NCI-H2171 (cell line): ENCODE data around the gene COL23A1.

Source experiments
- DNase-seq: peaks from one replicate; lab custom pipeline; 2025; lab: John Stamatoyannopoulos, UW

Gene COL23A1

GRCh38 chr5:178421128-178421527 is 169.1 kb downstream of the COL23A1 start:
- DNase-seq = no peak

DNA sequence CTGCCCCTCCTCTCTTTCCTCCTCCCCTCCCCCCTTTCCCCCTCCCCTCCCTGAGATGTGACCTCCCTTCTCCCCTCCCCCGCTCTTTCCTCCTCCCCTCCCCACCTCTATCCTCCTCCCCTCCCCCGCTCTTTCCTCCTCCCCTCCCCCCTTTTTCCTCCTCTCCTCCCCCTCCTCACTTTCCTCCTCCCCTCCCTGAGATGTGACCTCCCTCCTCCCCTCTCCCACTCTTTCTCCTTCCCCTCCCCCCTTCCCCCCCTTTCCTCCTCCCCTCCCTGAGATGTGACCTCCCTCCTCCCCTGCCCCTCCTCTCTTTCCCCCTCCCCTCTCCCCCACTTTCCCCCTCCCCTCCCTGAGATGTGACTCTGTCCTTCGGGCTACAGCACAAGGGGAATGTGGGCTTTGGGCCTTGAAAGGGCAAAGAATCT is 169.8 kb downstream of the COL23A1 start:
- DNase-seq = no peak

DNA sequence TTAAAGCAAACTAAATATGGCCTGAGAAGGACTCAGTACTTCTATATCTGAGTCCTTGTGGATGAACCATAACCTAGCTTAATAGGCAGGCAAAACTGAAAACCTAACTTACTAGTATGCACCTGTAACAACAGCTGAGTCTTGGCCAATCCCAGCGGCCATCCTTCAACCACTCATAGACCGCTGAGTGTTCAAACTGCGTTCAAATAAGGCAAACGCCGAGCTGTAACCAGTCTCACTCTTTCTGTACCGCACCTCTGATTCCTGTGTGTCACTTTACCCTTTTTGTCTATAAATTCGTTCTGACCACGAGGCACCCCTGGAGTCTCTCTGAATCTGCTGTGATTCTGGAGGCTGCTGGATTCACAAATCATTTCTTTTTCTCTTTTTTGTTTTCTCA is 170.5 kb downstream of the COL23A1 start:
- DNase-seq = no peak

DNA sequence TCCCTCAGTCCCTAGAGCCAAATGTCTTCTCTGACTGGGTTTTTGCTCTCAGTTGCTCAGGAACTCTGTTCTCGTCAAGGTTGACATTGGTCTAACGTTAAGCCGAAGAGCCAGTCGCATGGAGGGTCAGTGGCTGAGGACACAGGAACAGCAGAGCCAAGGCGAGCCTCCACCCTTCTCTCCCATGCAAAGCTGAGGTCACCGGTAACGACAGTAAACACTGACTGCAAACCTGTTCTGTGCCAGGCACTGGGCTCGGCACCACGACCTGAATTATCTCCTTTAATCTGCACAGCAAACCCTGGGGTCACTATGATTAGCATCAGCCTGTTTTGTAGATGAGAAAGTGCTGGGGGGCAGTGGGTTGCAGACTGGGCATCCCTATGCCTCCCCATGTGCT is 171.0 kb downstream of the COL23A1 start:
- DNase-seq = no peak

GRCh38 chr5:178418471-178419010 is 171.7 kb downstream of the COL23A1 start:
- no peak for DNase-seq

GRCh38 chr5:178418031-178418430 is 172.2 kb downstream of the COL23A1 start:
- DNase-seq = no peak

- DNase-seq = no peak
These were observed 172.8 kb downstream of the COL23A1 start for GRCh38 chr5:178417391-178417811.

- DNase-seq = no peak
These were observed 173.3 kb downstream of the COL23A1 start for GRCh38 chr5:178416919-178417318.

DNA sequence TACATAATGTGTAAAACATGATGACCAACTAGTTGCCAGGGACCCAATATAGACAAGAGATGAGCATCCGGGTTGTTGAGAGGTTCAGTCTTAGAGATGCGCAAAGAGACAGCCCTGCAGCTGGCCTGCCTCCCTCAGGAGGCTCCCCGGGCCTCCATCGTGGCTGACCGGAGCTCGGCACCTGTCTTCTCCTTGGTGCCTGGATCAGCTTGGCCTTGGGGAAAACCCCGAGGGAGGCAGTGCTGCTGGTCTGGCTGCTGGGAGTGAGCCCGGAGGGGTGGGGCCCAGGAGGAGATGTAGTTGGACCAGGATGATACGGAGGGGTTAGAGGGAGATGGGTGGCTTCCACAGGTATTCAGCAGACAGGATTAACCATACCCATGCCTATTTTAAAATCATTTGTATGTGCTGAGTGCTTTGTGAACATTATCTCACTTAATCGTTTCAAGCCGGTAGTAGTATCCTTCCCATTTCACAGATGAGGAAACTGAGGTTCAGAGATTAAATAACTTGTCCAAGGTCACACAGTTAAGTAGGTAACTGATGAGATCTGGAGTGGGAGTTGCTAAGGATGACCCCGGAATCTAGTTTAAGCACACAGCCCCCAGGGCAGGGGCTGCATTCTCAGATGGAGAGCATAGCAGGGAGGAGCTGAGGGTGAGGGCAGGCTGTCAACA is 173.8 kb downstream of the COL23A1 start:
- no peak for DNase-seq

- no peak for DNase-seq
These were observed 174.8 kb downstream of the COL23A1 start for GRCh38 chr5:178415353-178415752.

GRCh38 chr5:178413988-178414387 is 176.2 kb downstream of the COL23A1 start:
- peak; percentile 16 for DNase-seq

DNA sequence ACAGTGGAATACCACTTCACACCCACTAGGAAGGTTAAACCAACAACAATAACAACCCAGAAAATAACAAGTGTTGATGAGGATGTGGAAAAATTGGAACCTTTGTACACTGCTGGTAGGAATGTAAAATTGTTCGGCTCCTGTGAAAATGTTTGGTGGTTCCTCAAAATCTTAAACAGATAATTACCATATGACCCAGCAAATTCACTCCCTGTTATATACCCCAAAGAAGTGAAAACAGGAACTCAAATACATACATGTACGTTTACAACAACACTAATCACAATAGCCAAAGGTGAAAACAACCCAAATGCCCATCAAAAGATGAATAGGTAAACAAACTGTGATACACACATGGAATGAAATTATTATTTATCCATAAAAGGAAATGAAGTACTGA is 179.1 kb downstream of the COL23A1 start:
- DNase-seq = no peak

GRCh38 chr5:178407646-178408045 is 182.5 kb downstream of the COL23A1 start:
- DNase-seq = no peak

- peak; percentile 24 for DNase-seq
These were observed 185.2 kb downstream of the COL23A1 start for GRCh38 chr5:178404987-178405386.

DNA sequence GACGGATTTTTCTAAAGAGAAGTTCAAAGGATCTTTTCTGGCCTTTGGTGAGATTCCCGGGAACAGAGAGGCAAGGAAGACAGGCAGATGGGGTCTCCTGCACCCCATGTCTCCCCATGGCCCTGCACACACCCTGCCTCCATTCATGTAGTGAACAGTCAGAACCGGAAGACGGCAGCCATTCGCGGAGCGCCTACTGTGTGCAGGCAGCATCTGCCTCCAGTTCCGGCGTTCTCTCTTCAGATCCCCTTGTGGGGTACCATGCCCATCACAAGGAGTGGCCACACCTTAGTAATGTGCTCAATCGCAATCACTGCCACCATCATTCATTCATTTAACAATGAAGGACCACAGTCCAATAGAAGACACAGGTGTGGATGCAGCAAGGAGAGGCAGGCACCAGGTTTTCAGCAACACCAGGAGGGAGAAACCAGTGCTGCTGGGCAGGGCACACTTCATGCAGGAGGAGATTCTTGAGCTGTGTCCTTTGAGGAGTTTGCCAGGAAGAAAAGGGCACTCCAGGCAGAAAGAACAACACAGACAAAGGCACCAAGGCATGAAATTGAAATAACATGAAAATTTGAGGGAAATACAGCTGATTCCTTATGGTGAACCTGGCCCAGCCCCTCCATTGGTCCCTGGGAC is 186.1 kb downstream of the COL23A1 start:
- DNase-seq = no peak

GRCh38 chr5:178403351-178403750 is 186.8 kb downstream of the COL23A1 start:
- DNase-seq = no peak

GRCh38 chr5:178399701-178400095 is 190.5 kb downstream of the COL23A1 start:
- DNase-seq = no peak

- no peak for DNase-seq
These were observed 191.1 kb downstream of the COL23A1 start for GRCh38 chr5:178398901-178399700.

GRCh38 chr5:178396796-178397720 is 193.1 kb downstream of the COL23A1 start:
- DNase-seq = no peak

DNA sequence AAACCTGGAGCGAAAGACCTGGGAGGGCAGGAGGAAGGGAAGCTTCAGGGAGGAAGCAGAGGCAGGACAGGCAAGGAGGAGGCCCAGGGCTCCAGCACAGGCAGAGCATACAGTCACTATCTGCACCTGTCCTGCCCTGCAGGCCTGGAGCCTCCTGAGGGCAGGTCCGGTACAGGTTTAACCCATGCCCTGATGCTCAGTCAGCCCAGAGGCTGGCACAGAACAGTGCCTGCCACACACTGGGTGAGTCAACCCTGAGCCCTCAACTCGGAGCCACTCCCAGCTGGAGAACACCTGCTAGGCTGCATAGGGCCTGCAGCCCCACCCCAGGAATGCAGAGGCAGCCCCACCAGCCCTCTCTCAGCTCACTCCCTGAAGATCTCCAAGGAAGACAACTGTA is 196.1 kb downstream of the COL23A1 start:
- no peak for DNase-seq

DNA sequence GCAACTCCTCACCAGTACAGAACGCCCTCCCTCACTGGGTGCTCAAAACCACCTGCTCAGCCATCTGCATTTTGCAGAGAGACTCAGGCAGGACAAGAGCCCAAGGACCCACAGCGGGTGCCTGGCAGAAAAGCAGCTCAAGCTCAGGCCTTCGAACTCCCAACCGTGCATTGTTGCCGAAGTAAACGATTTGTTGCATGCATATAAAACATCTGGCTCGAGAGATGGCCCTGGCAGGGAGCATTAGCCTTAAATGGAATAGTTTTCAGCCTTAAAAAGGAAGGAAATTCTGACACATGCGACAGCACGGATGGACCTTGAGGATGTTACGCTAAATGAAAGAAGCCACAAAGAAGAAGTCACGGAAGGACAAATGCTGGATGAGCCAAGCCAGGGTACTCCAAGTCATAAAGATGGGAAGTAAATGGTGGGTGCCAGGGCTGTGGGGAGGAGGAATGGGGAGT is 197.2 kb downstream of the COL23A1 start:
- DNase-seq = no peak
